GM21447 (cell line): ENCODE results near the gene SCN4B.

ENCODE experiments used
- ATAC-seq: cut with Tn5 transposase; IDR thresholded peaks from one replicate; pipeline ENCODE4 v1.9.1; 2021; ENCODE audit not compliant: unreplicated experiment

SCN4B gene

GRCh38 chr11:118174006-118174567 lies 21.5 kb upstream of the SCN4B start:
- ATAC-seq: no peak

- no peak for ATAC-seq
These were observed 19.7 kb upstream of the SCN4B start for GRCh38 chr11:118172356-118172755.

GRCh38 chr11:118171269-118172062 lies 18.8 kb upstream of the SCN4B start:
- no peak for ATAC-seq

GRCh38 chr11:118170882-118171268 lies 18.3 kb upstream of the SCN4B start:
- ATAC-seq: no peak

- no peak for ATAC-seq
These were observed 17.6 kb upstream of the SCN4B start for GRCh38 chr11:118170231-118170630.

- ATAC-seq: no peak
These were observed 16.9 kb upstream of the SCN4B start for GRCh38 chr11:118169300-118170140.

- ATAC-seq: no peak
These were observed 16.1 kb upstream of the SCN4B start for GRCh38 chr11:118168751-118169150.

- ATAC-seq: no peak
These were observed 15.7 kb upstream of the SCN4B start for GRCh38 chr11:118168316-118168715.

- ATAC-seq: no peak
These were observed 15.3 kb upstream of the SCN4B start for GRCh38 chr11:118167906-118168305.

- ATAC-seq: no peak
These were observed 14.6 kb upstream of the SCN4B start for GRCh38 chr11:118167253-118167652.

GRCh38 chr11:118166641-118167040 lies 14.0 kb upstream of the SCN4B start:
- ATAC-seq: no peak

- ATAC-seq: no peak
These were observed 12.3 kb upstream of the SCN4B start for GRCh38 chr11:118164885-118165284.

GRCh38 chr11:118163494-118163893 lies 10.9 kb upstream of the SCN4B start:
- no peak for ATAC-seq

GRCh38 chr11:118162846-118163245 lies 10.2 kb upstream of the SCN4B start:
- no peak for ATAC-seq

- ATAC-seq: no peak
These were observed 9.2 kb upstream of the SCN4B start for GRCh38 chr11:118161786-118162185.

- ATAC-seq: no peak
These were observed 4.7 kb upstream of the SCN4B start for GRCh38 chr11:118157186-118157895.

- ATAC-seq: no peak
These were observed 4.0 kb upstream of the SCN4B start for GRCh38 chr11:118156531-118157185.

GRCh38 chr11:118155776-118156530 lies 3.3 kb upstream of the SCN4B start:
- ATAC-seq: no peak

- ATAC-seq: no peak
These were observed 2.0 kb upstream of the SCN4B start for GRCh38 chr11:118154641-118155040.

- ATAC-seq: no peak
These were observed 1.4 kb upstream of the SCN4B start for GRCh38 chr11:118153976-118154375.
